Osteocyte (in vitro differentiated cells): ENCODE measurements around the gene ZDHHC3. TPM values are rescaled to one million over a fixed set of nuclear protein-coding genes. Genes with fewer than 3 reads are reported as not detected.

Experiments
- DNase-seq: peaks from one replicate; pipeline ENCODE4 v3.0.0; 2021; ENCODE audit warnings: mixed read lengths; ENCODE audit not compliant: unreplicated experiment; ENCODE audit errors: extremely low spot score
- H3K27ac Mint-ChIP-seq: one replicate; pipeline ENCODE4 v1.8.0; 2021; ENCODE audit warnings: mild to moderate bottlenecking, mixed read lengths; ENCODE audit not compliant: unreplicated experiment
- H3K27me3 Mint-ChIP-seq: one replicate; pipeline ENCODE4 v1.8.0; 2021; ENCODE audit warnings: mixed read lengths; ENCODE audit not compliant: unreplicated experiment
- H3K36me3 Mint-ChIP-seq: one replicate; pipeline ENCODE4 v1.8.0; 2021; ENCODE audit warnings: mixed read lengths; ENCODE audit not compliant: unreplicated experiment
- H3K4me1 Mint-ChIP-seq: one replicate; pipeline ENCODE4 v1.8.0; 2021; ENCODE audit warnings: mixed read lengths; ENCODE audit not compliant: unreplicated experiment
- H3K4me3 Mint-ChIP-seq: one replicate; pipeline ENCODE4 v1.8.0; 2021; ENCODE audit warnings: mild to moderate bottlenecking, moderate library complexity, mixed read lengths; ENCODE audit not compliant: unreplicated experiment
- H3K9me3 Mint-ChIP-seq: one replicate; pipeline ENCODE4 v1.8.0; 2021; ENCODE audit warnings: mixed read lengths; ENCODE audit not compliant: unreplicated experiment
- CTCF ChIP-seq: fragments of 200-600 bp; sonication (generic); IDR thresholded peaks from 2 replicates; pipeline ENCODE4 v1.5.0; 2021; ENCODE audit warnings: antibody characterized with exemption, mild to moderate bottlenecking, moderate library complexity
- total RNA-seq: library from RNA; stranded (reverse); gene quantifications from 2 replicates; pipeline ENCODE4 v1.2.1, GENCODE V29; 2021

The ZDHHC3 gene
- total RNA-seq, 1 donor from 2014 or later, result 96.6 TPM

GRCh38 chr3:44924457-44925084, 51.4 kb downstream of the ZDHHC3 start:
- H3K36me3 Mint-ChIP-seq, result peaks cover 46% of the 10 kb centered on the region
- peaks cover 17% of the 10 kb centered on the region for H3K4me1 Mint-ChIP-seq
- no peak overlapping the region for H3K27ac Mint-ChIP-seq
- no peaks in the 10 kb centered on the region for H3K27me3 Mint-ChIP-seq
- no peak for DNase-seq
- no peaks in the 10 kb centered on the region for H3K9me3 Mint-ChIP-seq
- TF ChIP-seq CTCF, result no peak
- H3K4me3 Mint-ChIP-seq, result no peak overlapping the region

GRCh38 chr3:44923632-44924456, 52.1 kb downstream of the ZDHHC3 start:
- no peak overlapping the region for H3K27ac Mint-ChIP-seq
- no peak for TF ChIP-seq CTCF
- H3K27me3 Mint-ChIP-seq, result no peaks in the 10 kb centered on the region
- DNase-seq, result no peak
- H3K36me3 Mint-ChIP-seq, result peaks cover 43% of the 10 kb centered on the region
- H3K4me3 Mint-ChIP-seq, result no peak overlapping the region
- no peaks in the 10 kb centered on the region for H3K9me3 Mint-ChIP-seq
- H3K4me1 Mint-ChIP-seq, result peaks cover 17% of the 10 kb centered on the region

- DNase-seq, result no peak
- Mint-ChIP-seq H3K9me3 (no peaks in the 10 kb centered on the region), H3K4me1 (peaks cover 17% of the 10 kb centered on the region), H3K27ac (peak overlapping the region; percentile 55), H3K4me3 (no peak overlapping the region), H3K27me3 (no peaks in the 10 kb centered on the region), H3K36me3 (peaks cover 31% of the 10 kb centered on the region)
- TF ChIP-seq CTCF, result no peak
These were observed 55.9 kb downstream of the ZDHHC3 start for GRCh38 chr3:44920081-44920480.

- H3K9me3 Mint-ChIP-seq, result no peaks in the 10 kb centered on the region
- H3K4me1 Mint-ChIP-seq, result peaks cover 11% of the 10 kb centered on the region
- no peak for DNase-seq
- no peak overlapping the region for H3K27ac Mint-ChIP-seq
- no peak overlapping the region for H3K4me3 Mint-ChIP-seq
- no peak for TF ChIP-seq CTCF
- H3K36me3 Mint-ChIP-seq, result peaks cover 29% of the 10 kb centered on the region
- no peaks in the 10 kb centered on the region for H3K27me3 Mint-ChIP-seq
These were observed 57.4 kb downstream of the ZDHHC3 start for GRCh38 chr3:44918581-44918980.

- TF ChIP-seq CTCF, result no peak
- Mint-ChIP-seq H3K27me3 (no peaks in the 10 kb centered on the region), H3K9me3 (no peaks in the 10 kb centered on the region)
These were observed 57.9 kb downstream of the ZDHHC3 start for GRCh38 chr3:44918087-44918486.

More at GRCh38 chr3:44918087-44918486, 57.9 kb downstream of the ZDHHC3 start:
- Mint-ChIP-seq H3K4me1 (peaks cover 11% of the 10 kb centered on the region), H3K36me3 (peaks cover 29% of the 10 kb centered on the region), H3K4me3 (no peak overlapping the region), H3K27ac (no peak overlapping the region)
- no peak for DNase-seq
